Breast epithelium (tissue), 4 donors: Measurements from ENCODE around the gene UMODL1. TPM values are rescaled to one million over a fixed set of nuclear protein-coding genes. Genes with fewer than 3 reads are reported as not detected.

Experiments used
- DNase-seq, 2 donors: peaks; one replicate each; pipeline ENCODE4 v3.0.0-alpha.2; 2019; ENCODE audit warnings: low spot score in 2 of 2
- H3K27ac ChIP-seq, 2 donors: fragments of 200-600 bp; sonication (generic) in 1 of 2; one replicate each; pipeline ENCODE4 v1.5.1; 2016 to 2019; ENCODE audit warnings: mild to moderate bottlenecking in 1 of 2
- H3K27me3 ChIP-seq, 2 donors: fragments of 200-600 bp; sonication (generic) in 1 of 2; one replicate each; pipeline versions ENCODE4 v1.5.1 to v1.6.0; 2017 to 2019; ENCODE audit warnings: control low read depth in 1 of 2, mild to moderate bottlenecking in 1 of 2
- H3K36me3 ChIP-seq: fragments of 200-600 bp; one replicate; pipeline ENCODE4 v1.5.1; 2019
- H3K4me1 ChIP-seq, 2 donors: fragments of 200-600 bp; sonication (generic); one replicate each; pipeline ENCODE4 v1.5.1; 2016 to 2019; ENCODE audit warnings: control low read depth in 1 of 2
- H3K4me3 ChIP-seq, 3 donors: fragments of 200-600 bp; sonication (generic); 1 replicate in 2 of 3; 2 replicates in 1 of 3; pipeline ENCODE4 v1.5.1; 2016 to 2019; ENCODE audit warnings: mild to moderate bottlenecking in 3 of 3, moderate library complexity in 2 of 3
- H3K9me3 ChIP-seq, 2 donors: fragments of 200-600 bp; sonication (generic) in 1 of 2; one replicate each; pipeline ENCODE4 v1.5.1; 2016 to 2019; ENCODE audit warnings: control low read depth in 1 of 2
- POLR2A ChIP-seq: fragments of 450-650 bp; IDR thresholded peaks from one replicate; pipeline ENCODE4 v1.6.1; 2016; ENCODE audit warnings: antibody characterized with exemption, mild to moderate bottlenecking, moderate library complexity
- POLR2AphosphoS5 ChIP-seq, 3 donors: sonication (generic); formaldehyde crosslinking; IDR thresholded peaks; one replicate each; pipeline ENCODE4 v1.6.1; 2017; ENCODE audit warnings: antibody characterized with exemption in 3 of 3
- intact Hi-C: fragments of 100-400 bp; cut with DNase I; formaldehyde crosslinking; loops from one replicate; pipeline ENCODE4 v1.15.1; 2023; ENCODE audit warnings: low total_unique reads
- total RNA-seq, 3 donors: library from RNA; depleted of rRNA; stranded (reverse); fragments of >200 nt; gene quantifications; one replicate each; pipeline ENCODE4 v1.1.0, GENCODE V29; 2016
- TF ChIP-seq, protein P1 (sequence below), 3 donors: fragments of 450-650 bp; IDR thresholded peaks; one replicate each; pipeline ENCODE4 v1.5.1; 2016 to 2017; ENCODE audit warnings: antibody characterized with exemption in 3 of 3, mild to moderate bottlenecking in 3 of 3, moderate library complexity in 3 of 3

UMODL1 gene
- total RNA-seq, 3 donors from 2014 or later: not detected

DNA sequence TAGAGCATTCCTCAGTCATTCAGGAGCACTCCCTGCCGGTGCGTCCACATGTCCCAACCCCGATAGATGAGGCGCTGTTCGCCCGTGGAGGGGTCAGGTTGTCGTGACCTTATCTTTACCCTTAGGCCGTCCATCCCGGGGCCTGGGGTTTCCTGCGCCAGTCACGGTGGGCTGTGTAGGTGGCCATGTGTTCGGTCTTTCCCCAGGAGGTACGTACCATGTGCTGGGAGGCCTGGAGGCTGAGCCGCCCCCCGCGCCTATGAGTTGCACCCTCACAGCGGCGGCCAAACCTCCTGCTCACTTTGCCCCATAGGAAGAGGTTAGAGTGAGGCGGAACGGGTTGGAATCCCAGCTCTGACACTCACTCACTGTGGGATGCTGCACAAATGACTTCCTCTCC lies 35.3 kb downstream of the UMODL1 start:
- intact Hi-C loops: no loop called here
- no peaks in the 10 kb centered on the region for H3K4me1 ChIP-seq
- H3K4me3 ChIP-seq: no peak overlapping the region
- H3K9me3 ChIP-seq: no peaks in the 10 kb centered on the region
- DNase-seq: no peak
- no peak for TF ChIP-seq POLR2AphosphoS5 (IDR thresholded peaks at IDR 0.05)
- TF ChIP-seq, protein P1, sequence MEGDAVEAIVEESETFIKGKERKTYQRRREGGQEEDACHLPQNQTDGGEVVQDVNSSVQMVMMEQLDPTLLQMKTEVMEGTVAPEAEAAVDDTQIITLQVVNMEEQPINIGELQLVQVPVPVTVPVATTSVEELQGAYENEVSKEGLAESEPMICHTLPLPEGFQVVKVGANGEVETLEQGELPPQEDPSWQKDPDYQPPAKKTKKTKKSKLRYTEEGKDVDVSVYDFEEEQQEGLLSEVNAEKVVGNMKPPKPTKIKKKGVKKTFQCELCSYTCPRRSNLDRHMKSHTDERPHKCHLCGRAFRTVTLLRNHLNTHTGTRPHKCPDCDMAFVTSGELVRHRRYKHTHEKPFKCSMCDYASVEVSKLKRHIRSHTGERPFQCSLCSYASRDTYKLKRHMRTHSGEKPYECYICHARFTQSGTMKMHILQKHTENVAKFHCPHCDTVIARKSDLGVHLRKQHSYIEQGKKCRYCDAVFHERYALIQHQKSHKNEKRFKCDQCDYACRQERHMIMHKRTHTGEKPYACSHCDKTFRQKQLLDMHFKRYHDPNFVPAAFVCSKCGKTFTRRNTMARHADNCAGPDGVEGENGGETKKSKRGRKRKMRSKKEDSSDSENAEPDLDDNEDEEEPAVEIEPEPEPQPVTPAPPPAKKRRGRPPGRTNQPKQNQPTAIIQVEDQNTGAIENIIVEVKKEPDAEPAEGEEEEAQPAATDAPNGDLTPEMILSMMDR (IDR thresholded peaks at IDR 0.05): no peak
- no peak for TF ChIP-seq POLR2A
- H3K36me3 ChIP-seq: no peaks in the 10 kb centered on the region
- H3K27ac ChIP-seq: no peak overlapping the region
- H3K27me3 ChIP-seq: no peaks in the 10 kb centered on the region

DNA sequence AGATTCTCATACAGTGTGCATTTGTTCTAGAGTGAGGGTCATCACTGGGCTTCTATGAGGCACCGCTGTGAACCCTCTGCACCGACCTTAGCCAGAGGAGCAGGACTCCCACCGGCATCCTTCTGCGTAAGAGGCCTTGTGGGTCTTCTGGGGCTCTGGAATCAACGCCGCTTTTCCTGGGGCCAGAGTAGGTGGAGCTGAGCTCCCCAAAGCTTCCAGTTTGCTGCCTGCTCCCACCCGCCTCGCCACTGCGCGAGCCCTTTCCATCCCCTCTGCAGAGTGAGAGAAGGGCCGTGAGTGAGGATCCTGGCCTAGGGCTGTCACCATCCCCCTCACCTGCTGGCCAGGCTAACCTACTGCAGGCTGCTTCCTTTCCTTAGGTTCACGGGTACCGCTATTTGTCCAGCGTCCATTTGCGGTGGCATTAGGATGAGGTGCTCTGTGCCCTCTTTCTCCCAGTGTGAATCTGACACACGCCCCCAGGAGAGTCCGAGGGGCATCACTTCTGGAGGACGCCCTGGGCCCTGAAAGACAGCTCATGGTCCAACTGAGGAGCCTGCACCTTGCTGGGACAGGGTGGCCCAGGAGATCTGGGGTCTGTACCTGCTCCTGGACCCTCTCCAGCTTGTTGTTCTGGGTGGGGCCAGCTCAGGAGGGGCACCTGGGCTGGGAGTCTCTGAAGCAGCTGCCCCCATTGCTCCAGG lies 36.2 kb downstream of the UMODL1 start:
- H3K9me3 ChIP-seq: no peaks in the 10 kb centered on the region
- no peak for DNase-seq
- H3K4me1 ChIP-seq: no peaks in the 10 kb centered on the region
- TF ChIP-seq POLR2AphosphoS5 (IDR thresholded peaks at IDR 0.05): no peak
- no peak for TF ChIP-seq POLR2A
- TF ChIP-seq, protein P1 (IDR thresholded peaks at IDR 0.05): no peak
- H3K27ac ChIP-seq: peak overlapping the region in 1 of 2 donors; percentile 59
- H3K27me3 ChIP-seq: no peaks in the 10 kb centered on the region
- intact Hi-C loops: no loop called here
- no peaks in the 10 kb centered on the region for H3K36me3 ChIP-seq
- H3K4me3 ChIP-seq: no peak overlapping the region

DNA sequence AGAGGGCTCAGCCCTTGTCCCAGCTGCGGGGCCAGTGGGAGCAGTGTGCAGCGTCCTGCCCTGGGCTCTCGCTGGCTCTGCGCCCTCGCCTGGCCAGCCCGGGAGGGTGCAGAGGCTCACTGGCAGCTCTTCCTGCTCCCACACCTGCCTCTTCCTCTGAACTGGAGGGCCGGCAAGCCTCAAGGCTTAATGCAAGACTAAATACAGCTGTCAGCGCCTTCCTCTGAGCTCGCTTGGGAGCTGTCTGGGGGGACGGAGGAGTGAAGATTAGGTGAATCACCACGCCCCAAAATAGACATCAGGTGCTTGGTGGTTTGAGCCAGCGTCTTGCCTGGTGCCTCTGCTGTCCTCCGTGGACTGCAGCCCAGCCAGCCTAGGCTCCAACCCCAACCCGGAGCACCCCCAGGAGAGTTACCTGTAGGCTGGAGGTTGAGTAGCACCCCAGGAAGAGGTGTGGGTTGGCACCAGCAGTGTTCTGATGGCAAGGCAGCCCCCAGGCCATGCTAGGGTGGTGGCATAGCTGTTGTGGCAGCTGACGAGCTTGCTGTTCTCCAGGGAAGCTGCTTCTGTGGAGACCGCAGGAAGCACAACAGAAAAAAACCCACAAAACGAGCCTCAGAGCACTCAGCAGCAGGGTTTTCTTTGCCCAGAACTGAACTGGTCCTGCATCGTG lies 36.9 kb downstream of the UMODL1 start:
- H3K9me3 ChIP-seq: no peaks in the 10 kb centered on the region
- intact Hi-C loops: no loop called here
- no peaks in the 10 kb centered on the region for H3K36me3 ChIP-seq
- no peaks in the 10 kb centered on the region for H3K27me3 ChIP-seq
- TF ChIP-seq POLR2A: no peak
- TF ChIP-seq, protein P1 (IDR thresholded peaks at IDR 0.05): peak in 1 of 3 donors; percentile 85
- H3K4me1 ChIP-seq: no peaks in the 10 kb centered on the region
- peak in 1 of 2 donors; percentile 57 for DNase-seq
- peak overlapping the region in 1 of 3 donors; percentile 37 for H3K4me3 ChIP-seq
- H3K27ac ChIP-seq: peak overlapping the region in 1 of 2 donors; percentile 59

DNA sequence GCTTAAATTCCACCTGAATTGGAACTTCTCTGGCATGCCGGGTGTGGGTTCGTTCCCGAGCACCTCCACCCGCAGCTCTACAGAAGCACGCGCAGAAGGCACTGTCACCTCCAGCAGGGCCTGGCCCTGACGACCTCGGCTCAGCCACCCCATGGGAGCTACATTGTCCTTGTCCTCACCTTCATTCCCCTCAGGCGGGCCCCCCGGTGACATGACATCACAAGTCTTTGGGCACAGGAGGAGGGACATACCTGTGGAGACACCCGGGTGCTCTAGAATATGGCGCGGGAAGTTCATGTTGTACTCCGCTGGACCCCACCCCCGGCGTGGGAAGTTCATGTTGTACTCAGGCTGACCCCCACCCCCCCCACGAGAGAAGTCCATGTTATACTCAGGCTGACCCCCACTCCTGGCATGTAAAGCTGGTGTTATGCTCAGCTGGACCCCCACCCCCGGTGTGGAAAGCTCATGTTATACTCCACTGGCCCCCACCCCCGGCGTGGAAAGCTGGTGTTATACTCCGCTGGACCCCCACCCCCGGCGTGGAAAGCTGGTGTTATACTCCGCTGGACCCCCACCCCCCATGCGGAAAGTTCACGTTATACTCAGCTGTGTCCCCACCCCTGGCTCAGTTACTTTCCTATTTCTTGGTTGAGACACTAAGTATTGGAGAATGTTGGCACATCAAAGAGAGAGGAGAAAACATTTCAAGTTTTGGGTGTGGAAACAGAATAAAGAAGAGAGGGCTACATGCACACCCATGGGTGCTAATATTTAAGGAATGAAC lies 37.6 kb downstream of the UMODL1 start:
- intact Hi-C loops: no loop called here

More for the DNA sequence above, 37.6 kb downstream of the UMODL1 start:
- H3K9me3 ChIP-seq: no peaks in the 10 kb centered on the region
- TF ChIP-seq, protein P1 (IDR thresholded peaks at IDR 0.05): no peak
- no peak for TF ChIP-seq POLR2AphosphoS5 (IDR thresholded peaks at IDR 0.05)
- TF ChIP-seq POLR2A: no peak
- no peak for DNase-seq
- H3K27ac ChIP-seq: peak overlapping the region in 1 of 2 donors; percentile 59
- H3K4me3 ChIP-seq: peak overlapping the region in 1 of 3 donors; percentile 37
- H3K27me3 ChIP-seq: no peaks in the 10 kb centered on the region
- no peaks in the 10 kb centered on the region for H3K36me3 ChIP-seq
- H3K4me1 ChIP-seq: peaks cover 0 to 4% of the 10 kb centered on the region in 2 donors
